Dermis microvascular lymphatic vessel endothelial cell (primary cell): ENCODE data around the gene MAN1A2. TPM values are rescaled to one million over a fixed set of nuclear protein-coding genes. Genes with fewer than 3 reads are reported as not detected.
"Not testable (repeated sequence)": the region's sequence is repeated elsewhere in the genome, so short reads cannot be mapped to it uniquely, and the experiment has no call there.

ENCODE experiments used
- DNase-seq, 2 donors: peaks; one replicate each; pipeline versions ENCODE4 v3.0.0 to v3.0.0-alpha.2; 2010; ENCODE audit warnings: low read depth in 2 of 2
- total RNA-seq: library from RNA; depleted of rRNA; stranded (reverse); fragments of >200 nt; gene quantifications from 2 replicates; pipeline ENCODE4 v1.2.1, GENCODE V29; 2014

Gene MAN1A2
- total RNA-seq, 1 donor from 2014 or later: 33.9 TPM

- DNase-seq: no peak
These were observed 29.4 kb downstream of the MAN1A2 start for GRCh38 chr1:117396636-117397035.

- DNase-seq: no peak
These were observed 31.7 kb downstream of the MAN1A2 start for GRCh38 chr1:117398957-117399356.

- DNase-seq: no peak
These were observed 34.5 kb downstream of the MAN1A2 start for GRCh38 chr1:117401761-117402160.

GRCh38 chr1:117403597-117403996 is 36.3 kb downstream of the MAN1A2 start:
- DNase-seq: no peak

- no peak for DNase-seq
These were observed 37.8 kb downstream of the MAN1A2 start for GRCh38 chr1:117405042-117405441.

GRCh38 chr1:117412472-117412871 is 45.2 kb downstream of the MAN1A2 start:
- DNase-seq: no peak

GRCh38 chr1:117413412-117413811 is 46.2 kb downstream of the MAN1A2 start:
- no peak for DNase-seq

GRCh38 chr1:117414943-117415342 is 47.7 kb downstream of the MAN1A2 start:
- no peak for DNase-seq

GRCh38 chr1:117416004-117416403 is 48.8 kb downstream of the MAN1A2 start:
- no peak for DNase-seq

- DNase-seq: peak in 1 of 2 donors; percentile 61
These were observed 49.4 kb downstream of the MAN1A2 start for GRCh38 chr1:117416546-117417125.

- DNase-seq: no peak
These were observed 57.9 kb downstream of the MAN1A2 start for GRCh38 chr1:117425050-117425734.

- DNase-seq: no peak
These were observed 60.0 kb downstream of the MAN1A2 start for GRCh38 chr1:117427297-117427696.

GRCh38 chr1:117433943-117434342 is 66.7 kb downstream of the MAN1A2 start:
- DNase-seq: no peak

GRCh38 chr1:117436513-117436912 is 69.3 kb downstream of the MAN1A2 start:
- no peak for DNase-seq

- DNase-seq: no peak
These were observed 80.4 kb downstream of the MAN1A2 start for GRCh38 chr1:117447661-117448060.

- DNase-seq: no peak
These were observed 85.0 kb downstream of the MAN1A2 start for GRCh38 chr1:117452216-117452615.

GRCh38 chr1:117453958-117454357 is 86.7 kb downstream of the MAN1A2 start:
- no peak for DNase-seq

- not testable (repeated sequence) for DNase-seq
These were observed 91.2 kb downstream of the MAN1A2 start for GRCh38 chr1:117458410-117458809.

- DNase-seq: peak; percentile 5 to 79
These were observed 99.5 kb downstream of the MAN1A2 start for GRCh38 chr1:117466761-117467160.

GRCh38 chr1:117467336-117467735 is 100.1 kb downstream of the MAN1A2 start:
- DNase-seq: peak in 1 of 2 donors; percentile 62

GRCh38 chr1:117473063-117473462 is 105.8 kb downstream of the MAN1A2 start:
- no peak for DNase-seq

- DNase-seq: not testable (repeated sequence)
These were observed 108.2 kb downstream of the MAN1A2 start for GRCh38 chr1:117475495-117475894.

- no peak for DNase-seq
These were observed 111.8 kb downstream of the MAN1A2 start for GRCh38 chr1:117479086-117479485.
